ENCODE data around the gene KIAA1755.

- TF ChIP-seq CTCF (IDR thresholded peaks at IDR 0.05 in 4 of 5, conservative IDR thresholded peaks at IDR 0.05 in 1 of 5) (no peak), POLR2A (IDR thresholded peaks at IDR 0.05) (no peak)
Observed at GRCh38 chr20:38269715-38270114, 9.2 kb upstream of the KIAA1755 start.

Data from gastrocnemius medialis (tissue), 4 donors.